IPS-18c (cell line): Measurements from ENCODE around the gene ASTN1.

Experiments used
- H3K4me3 ChIP-seq: 2 replicates; pipeline ENCODE4 v1.7.0; 2013; ENCODE audit warnings: low read depth, mild to moderate bottlenecking, low read length, moderate library complexity; ENCODE audit not compliant: insufficient read depth
- H3K9me3 ChIP-seq: one replicate; pipeline ENCODE4 v1.6.1; 2013; ENCODE audit warnings: mild to moderate bottlenecking, low read length, moderate library complexity; ENCODE audit not compliant: control insufficient read depth, insufficient read depth

Gene ASTN1

GRCh38 chr1:176888471-176889032 is 276.0 kb downstream of the ASTN1 start:
- Histone ChIP-seq H3K9me3 (no peaks in the 10 kb centered on the region), H3K4me3 (no peak overlapping the region)

- Histone ChIP-seq H3K4me3 (no peak overlapping the region), H3K9me3 (no peaks in the 10 kb centered on the region)
Measured at GRCh38 chr1:176885751-176886150, 278.8 kb downstream of the ASTN1 start.

DNA sequence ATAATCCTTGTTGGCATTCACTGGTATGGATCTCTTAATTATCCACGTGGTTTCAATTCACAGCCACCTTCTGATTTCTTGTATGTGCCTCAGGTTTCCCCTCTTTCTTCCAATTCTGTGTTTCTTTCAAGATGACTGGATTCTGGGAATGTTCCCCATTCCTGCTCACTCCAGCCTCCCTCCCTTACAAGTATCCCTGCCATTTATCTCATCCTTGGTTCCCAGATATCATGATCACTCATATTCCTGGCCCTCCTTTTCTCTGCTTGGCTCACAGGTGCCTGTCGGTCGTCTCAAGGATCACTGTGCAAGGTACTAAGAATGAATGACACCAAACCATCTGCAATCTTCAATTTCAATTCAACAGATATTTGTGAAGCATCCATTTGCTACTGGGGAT is 279.2 kb downstream of the ASTN1 start:
- Histone ChIP-seq H3K4me3 (no peak overlapping the region), H3K9me3 (no peaks in the 10 kb centered on the region)

GRCh38 chr1:176884911-176885310 is 279.6 kb downstream of the ASTN1 start:
- Histone ChIP-seq H3K4me3 (no peak overlapping the region), H3K9me3 (no peaks in the 10 kb centered on the region)

GRCh38 chr1:176884286-176884685 is 280.2 kb downstream of the ASTN1 start:
- Histone ChIP-seq H3K4me3 (no peak overlapping the region), H3K9me3 (no peaks in the 10 kb centered on the region)

DNA sequence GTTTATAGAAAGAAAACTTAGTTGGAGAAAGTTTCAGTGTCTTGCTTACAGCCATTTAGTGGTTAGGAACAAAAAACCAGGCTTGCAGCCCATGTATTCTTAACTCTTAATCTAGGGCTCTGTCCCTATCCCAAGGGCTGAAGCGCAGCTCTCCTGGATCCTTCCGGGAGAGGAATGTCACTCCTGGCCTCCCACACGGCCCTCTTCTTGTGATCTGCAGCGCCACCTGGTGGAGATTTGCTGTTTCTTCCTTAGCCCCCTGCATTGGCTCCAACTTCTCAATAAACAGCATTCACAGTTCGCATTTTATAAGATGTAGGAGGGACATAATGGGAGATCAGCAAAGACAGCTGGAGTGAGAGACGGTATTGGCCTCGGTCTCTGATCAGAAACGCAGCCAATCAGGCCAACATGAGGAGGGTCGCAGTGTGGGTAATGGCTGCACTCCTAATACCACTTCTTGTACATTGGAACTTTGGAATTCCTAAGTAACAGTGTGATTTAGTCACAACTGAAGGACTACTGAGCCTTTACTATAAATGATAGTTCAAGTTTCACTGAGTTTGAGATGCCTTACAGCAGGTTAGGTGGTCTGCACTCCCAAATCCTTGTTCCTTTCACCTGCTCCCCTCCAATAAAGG is 283.4 kb downstream of the ASTN1 start:
- Histone ChIP-seq H3K4me3 (no peak overlapping the region), H3K9me3 (no peaks in the 10 kb centered on the region)

DNA sequence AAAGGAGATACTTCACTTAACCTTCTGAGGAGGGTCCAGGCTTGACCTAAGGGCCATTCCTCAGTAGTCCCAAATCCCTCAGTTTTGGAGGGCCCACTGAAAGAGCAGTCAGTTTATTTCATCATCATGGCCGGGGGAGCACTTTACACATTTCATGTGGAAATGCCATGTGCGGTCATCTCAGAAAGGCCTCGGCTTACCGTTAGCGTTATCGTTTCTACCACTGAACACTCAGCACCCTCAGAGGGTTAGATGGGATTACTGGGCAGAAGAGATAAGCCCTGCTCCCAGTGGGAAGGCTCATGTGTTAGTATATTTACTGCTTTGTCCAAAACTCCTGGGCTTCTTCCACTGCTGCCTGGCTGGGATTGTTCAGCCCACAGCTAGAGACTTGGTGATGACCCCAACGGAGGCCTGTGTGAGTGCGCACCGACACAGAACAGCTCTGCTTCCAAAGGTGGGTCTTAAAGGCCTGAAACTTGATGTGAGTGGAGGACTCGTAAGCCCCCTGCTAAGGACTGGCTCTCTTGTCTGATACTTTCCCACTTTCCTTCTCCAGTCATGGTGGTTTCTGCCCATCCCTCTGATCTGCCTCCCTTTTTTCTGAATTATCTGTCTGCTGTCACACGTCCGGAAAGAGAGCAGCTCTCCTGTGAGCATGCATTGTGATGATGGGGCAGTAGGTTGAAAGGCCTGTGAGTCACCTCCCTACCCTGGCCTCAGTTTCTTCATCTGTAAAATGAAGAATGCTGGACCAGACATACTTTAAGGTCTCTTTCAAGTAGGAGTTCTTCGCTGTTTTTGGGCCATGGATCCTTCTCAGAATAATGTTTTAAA is 284.5 kb downstream of the ASTN1 start:
- Histone ChIP-seq H3K4me3 (no peak overlapping the region), H3K9me3 (no peaks in the 10 kb centered on the region)

DNA sequence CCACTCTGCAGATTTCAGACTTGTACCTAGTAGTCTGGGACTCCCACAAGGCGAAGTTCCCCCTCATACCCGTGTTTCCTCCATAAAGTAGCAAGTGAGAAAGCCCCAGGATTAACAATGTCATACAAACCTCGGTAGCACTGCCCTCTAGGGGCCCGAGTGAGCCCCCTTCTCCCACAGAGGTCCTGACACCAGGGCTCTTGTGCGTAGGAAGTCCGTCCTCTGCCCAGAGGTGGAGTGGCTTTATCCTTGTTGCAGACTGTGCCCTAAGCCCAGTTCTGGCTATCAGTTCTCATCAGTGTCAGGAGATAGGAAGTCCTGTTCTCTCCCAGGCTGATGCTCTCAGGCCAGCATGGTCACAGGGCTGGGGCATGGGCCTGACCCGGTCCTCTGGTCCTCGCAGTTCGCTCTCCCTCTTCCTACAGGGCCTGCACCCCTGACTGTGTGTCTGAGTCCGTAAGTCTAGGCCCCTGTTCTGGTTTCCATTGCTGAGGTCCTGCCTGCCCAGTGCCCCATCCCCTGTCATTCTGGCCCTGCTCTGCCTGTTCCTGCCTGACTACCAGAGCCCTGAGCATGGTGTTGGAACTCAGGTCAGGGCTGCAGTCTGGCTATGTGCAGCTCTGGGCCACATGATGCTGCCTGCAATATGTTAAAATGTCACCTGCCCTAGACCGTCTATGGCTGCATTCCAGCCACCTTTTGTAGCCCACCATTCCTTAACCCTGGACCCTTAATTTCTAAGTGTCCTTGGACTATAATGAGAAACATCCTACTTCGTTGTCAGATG is 285.6 kb downstream of the ASTN1 start:
- no peak overlapping the region for H3K4me3 ChIP-seq
- no peaks in the 10 kb centered on the region for H3K9me3 ChIP-seq

GRCh38 chr1:176877557-176877956 is 287.0 kb downstream of the ASTN1 start:
- Histone ChIP-seq H3K4me3 (no peak overlapping the region), H3K9me3 (no peaks in the 10 kb centered on the region)

GRCh38 chr1:176876966-176877515 is 287.5 kb downstream of the ASTN1 start:
- Histone ChIP-seq H3K4me3 (no peak overlapping the region), H3K9me3 (no peaks in the 10 kb centered on the region)

GRCh38 chr1:176869577-176869976 is 294.9 kb downstream of the ASTN1 start:
- Histone ChIP-seq H3K4me3 (no peak overlapping the region), H3K9me3 (no peaks in the 10 kb centered on the region)

GRCh38 chr1:176866011-176866714 is 298.3 kb downstream of the ASTN1 start:
- H3K9me3 ChIP-seq = no peaks in the 10 kb centered on the region
- no peak overlapping the region for H3K4me3 ChIP-seq

- Histone ChIP-seq H3K4me3 (no peak overlapping the region), H3K9me3 (no peaks in the 10 kb centered on the region)
Measured at GRCh38 chr1:176864211-176864610, 300.3 kb downstream of the ASTN1 start.

DNA sequence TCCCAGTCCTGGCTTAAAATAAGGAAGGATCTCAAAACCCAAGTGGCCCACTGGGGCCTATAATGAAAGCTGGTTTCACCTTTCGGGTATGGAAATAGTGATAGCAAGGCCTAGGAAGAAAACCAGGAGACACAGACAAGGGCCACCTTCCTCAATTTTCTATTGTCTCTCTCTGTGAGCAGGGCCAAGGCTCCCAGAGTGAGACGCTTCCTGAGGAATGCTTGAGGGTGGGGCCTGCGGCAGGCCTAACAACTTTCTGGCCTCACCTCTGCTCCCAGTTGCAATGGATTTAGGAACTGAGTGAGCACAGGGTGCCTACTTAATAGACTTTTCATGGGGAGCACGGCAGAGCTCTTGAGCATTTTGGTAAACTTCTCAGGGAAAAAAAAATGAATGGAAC is 300.9 kb downstream of the ASTN1 start:
- no peaks in the 10 kb centered on the region for H3K9me3 ChIP-seq
- H3K4me3 ChIP-seq = no peak overlapping the region

DNA sequence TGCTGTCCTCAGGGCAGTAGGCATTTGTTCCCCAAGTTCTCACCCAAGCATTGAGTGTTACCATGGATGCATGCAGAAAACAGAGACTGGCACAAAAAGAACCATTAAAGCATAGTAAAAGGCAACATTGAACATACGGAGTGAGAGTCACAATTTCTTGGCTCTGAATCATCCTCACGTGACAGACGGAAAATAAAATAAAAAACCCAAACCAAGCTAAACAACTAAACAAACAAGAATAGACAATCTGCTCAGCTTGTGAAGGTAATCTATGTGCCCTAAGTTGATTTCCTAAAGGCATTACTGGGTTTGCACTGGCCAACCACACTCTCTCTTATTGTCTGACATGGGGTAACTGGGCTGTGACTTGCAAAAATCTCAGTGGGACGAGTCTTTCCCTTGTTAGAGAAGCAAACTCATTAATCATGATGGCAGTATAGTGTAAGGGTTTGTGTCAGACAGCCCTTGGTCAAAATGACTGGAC is 306.0 kb downstream of the ASTN1 start:
- Histone ChIP-seq H3K4me3 (no peak overlapping the region), H3K9me3 (no peaks in the 10 kb centered on the region)

GRCh38 chr1:176857632-176858031 is 306.9 kb downstream of the ASTN1 start:
- no peaks in the 10 kb centered on the region for H3K9me3 ChIP-seq
- H3K4me3 ChIP-seq = no peak overlapping the region
